ENCODE measurements around the gene AKR7A2. TPM values are rescaled to one million over a fixed set of nuclear protein-coding genes. Genes with fewer than 3 reads are reported as not detected.
A peak's percentile ranks its signal among the peaks of the same experiment; 100 is the strongest.

AKR7A2 gene
- total RNA-seq, 2 experiments from 2014 or later, result 42.9 to 43.4 TPM

DNA sequence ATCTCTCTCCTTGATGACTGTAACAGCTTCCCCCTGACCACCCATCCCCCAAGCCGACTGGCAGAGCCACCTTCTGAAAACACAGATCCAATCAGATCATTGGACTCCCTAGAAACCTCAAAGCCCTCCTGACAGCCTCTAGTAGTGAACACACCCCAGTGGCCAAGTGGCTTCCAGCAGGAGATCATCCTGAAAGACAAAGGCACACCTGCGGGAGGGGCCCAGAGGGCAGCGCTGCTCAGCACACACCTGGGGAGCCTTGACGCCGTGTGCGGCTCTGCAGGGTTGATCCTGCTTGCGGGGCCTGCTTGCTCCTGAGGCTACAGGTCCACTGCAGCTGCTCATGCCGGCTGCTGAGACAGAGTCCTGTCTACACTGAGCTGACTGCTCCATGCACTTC, 41.7 kb upstream of the AKR7A2 start:
- TF ChIP-seq, protein P1, sequence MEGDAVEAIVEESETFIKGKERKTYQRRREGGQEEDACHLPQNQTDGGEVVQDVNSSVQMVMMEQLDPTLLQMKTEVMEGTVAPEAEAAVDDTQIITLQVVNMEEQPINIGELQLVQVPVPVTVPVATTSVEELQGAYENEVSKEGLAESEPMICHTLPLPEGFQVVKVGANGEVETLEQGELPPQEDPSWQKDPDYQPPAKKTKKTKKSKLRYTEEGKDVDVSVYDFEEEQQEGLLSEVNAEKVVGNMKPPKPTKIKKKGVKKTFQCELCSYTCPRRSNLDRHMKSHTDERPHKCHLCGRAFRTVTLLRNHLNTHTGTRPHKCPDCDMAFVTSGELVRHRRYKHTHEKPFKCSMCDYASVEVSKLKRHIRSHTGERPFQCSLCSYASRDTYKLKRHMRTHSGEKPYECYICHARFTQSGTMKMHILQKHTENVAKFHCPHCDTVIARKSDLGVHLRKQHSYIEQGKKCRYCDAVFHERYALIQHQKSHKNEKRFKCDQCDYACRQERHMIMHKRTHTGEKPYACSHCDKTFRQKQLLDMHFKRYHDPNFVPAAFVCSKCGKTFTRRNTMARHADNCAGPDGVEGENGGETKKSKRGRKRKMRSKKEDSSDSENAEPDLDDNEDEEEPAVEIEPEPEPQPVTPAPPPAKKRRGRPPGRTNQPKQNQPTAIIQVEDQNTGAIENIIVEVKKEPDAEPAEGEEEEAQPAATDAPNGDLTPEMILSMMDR (IDR thresholded peaks at IDR 0.05), result no peak
- ChIA-PET POLR2A (interaction anchor here (0.8 to 1.1 kb wide), 2 partner anchors 41 to 57 kb away, joined by 3 read pairs; no protein-coding TSS in a partner anchor), CTCF (interaction anchor here (0.8 to 2.7 kb wide), 3 partner anchors 12 to 308 kb away, joined by 3 to 10 read pairs (median 3); no protein-coding TSS in a partner anchor)
- ATAC-seq (no peak), DNase-seq (no peak)
- Mint-ChIP-seq H3K36me3 (ENCODE audit: low read depth) (peaks cover 16% of the 10 kb centered on the region), H3K27me3 (no peaks in the 10 kb centered on the region), H3K9me3 (no peaks in the 10 kb centered on the region), H3K27ac (no peak overlapping the region), H3K4me3 (no peak overlapping the region), H3K4me1 (ENCODE audit: low read depth) (peaks cover under 1% of the 10 kb centered on the region)
- intact Hi-C loops (cut with micrococcal nuclease), result no loop called here

DNA sequence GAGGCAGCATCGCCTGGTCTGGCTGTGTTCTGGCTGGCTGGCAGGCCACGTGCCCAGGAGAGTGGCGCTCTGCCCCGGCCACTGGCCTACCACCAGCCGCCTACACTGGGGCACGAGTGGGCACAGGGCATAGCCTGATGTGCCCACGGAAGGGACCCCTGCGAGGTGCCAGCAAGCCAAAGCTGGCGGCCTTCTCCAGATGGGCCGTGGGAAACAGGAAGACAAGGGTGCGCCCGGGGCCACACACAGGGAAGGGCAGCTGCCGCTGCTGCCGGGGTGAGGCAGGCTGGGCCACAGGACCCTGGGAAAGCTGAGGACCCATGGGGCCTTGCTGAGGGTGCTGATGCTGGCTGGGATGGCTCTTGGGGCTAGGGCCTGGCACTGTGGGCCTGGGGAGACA, 40.9 kb upstream of the AKR7A2 start:
- H3K4me3 Mint-ChIP-seq, result no peak overlapping the region
- POLR2A ChIA-PET, result interaction anchor here (1.1 kb wide), 1 partner anchor 42 kb away, joined by 3 read pairs; no protein-coding TSS in a partner anchor
- H3K36me3 Mint-ChIP-seq (ENCODE audit: low read depth), result peaks cover 16% of the 10 kb centered on the region
- CTCF ChIA-PET, result interaction anchor here (0.8 to 1.7 kb wide), 2 partner anchors 15 to 309 kb away, joined by 3 read pairs; no protein-coding TSS in a partner anchor
- ATAC-seq (no peak), DNase-seq (no peak)
- H3K4me1 Mint-ChIP-seq (ENCODE audit: low read depth), result no peaks in the 10 kb centered on the region
- no peaks in the 10 kb centered on the region for H3K27me3 Mint-ChIP-seq
- TF ChIP-seq, protein P1 (IDR thresholded peaks at IDR 0.05), result no peak
- no peaks in the 10 kb centered on the region for H3K9me3 Mint-ChIP-seq
- no peak overlapping the region for H3K27ac Mint-ChIP-seq
- intact Hi-C loops (cut with micrococcal nuclease), result no loop called here

DNA sequence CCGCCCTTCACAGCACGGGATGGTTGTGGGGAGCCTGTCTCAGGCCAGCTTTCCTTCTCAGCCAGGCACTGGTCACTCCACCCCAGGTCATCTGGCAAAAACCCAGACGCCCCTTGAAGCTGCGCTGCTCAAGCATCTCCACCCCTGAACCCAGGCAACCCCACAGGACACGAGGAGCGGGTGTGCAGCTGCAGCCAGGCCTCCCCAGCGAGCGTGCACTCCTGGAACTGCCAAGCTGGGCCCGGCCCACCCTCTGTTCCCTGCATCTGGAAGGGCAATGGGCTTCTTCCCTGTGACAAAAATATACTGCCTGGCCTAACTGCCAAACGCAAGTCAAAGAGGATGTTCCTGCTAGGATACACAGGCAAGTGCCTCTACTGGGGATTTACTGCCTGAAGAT, 39.9 kb upstream of the AKR7A2 start:
- H3K4me1 Mint-ChIP-seq (ENCODE audit: low read depth), result no peaks in the 10 kb centered on the region
- DNase-seq, result no peak
- H3K27ac Mint-ChIP-seq, result no peak overlapping the region
- no peaks in the 10 kb centered on the region for H3K27me3 Mint-ChIP-seq
- POLR2A ChIA-PET, result interaction anchor here (0.7 kb wide), 1 partner anchor 69 kb away, joined by 3 read pairs; no protein-coding TSS in a partner anchor
- peaks cover 12% of the 10 kb centered on the region for H3K36me3 Mint-ChIP-seq (ENCODE audit: low read depth)
- CTCF ChIA-PET, result no interaction called here
- ATAC-seq, result no peak
- TF ChIP-seq, protein P1 (IDR thresholded peaks at IDR 0.05), result no peak
- no peak overlapping the region for H3K4me3 Mint-ChIP-seq
- H3K9me3 Mint-ChIP-seq, result no peaks in the 10 kb centered on the region
- intact Hi-C loops (cut with micrococcal nuclease), result no loop called here

DNA sequence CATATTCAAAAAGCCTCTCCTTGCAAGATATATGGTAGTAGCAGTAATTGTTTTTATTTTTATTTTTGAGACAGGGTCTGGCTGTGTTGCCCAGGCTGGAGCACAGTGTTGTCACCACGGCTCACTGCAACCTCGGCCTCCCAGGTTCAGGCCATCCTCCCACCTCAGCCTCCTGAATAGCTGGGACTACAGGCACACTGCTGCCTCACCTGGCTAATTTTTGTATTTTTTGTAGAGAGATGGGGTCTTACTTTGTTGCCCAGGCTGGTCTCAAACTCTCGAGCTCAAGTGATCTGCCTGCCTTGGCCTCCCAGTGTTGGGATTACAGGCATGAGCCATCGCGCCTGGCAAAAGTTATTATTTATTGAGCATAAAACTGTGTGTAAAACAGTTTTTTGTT, 38.6 kb upstream of the AKR7A2 start:
- peak overlapping the region; percentile 30 for H3K27ac Mint-ChIP-seq

DNA sequence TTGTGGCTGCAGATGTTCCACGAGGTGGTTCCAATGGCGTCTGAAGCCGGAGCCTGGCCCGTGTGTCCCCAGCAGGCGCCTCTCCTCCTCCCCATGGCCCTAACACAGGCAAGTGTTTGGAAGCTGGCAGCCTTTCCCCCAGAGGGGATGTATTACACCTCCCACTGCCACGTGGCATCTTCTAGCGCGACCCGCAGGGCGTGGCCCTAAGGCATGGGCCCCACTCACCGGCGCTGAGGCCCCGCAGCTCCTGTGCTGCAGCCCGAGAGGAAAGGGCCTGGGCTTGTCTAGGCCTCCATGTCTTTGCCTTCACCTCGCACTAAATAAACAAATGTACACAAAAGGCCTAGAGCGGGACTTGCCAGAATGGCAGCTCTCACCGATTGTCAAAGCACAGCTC, 38.1 kb upstream of the AKR7A2 start:
- ChIA-PET CTCF (interaction anchor here (0.9 kb wide), 1 partner anchor 304 kb away, joined by 3 read pairs; no protein-coding TSS in a partner anchor), POLR2A (no interaction called here)
- Mint-ChIP-seq H3K27me3 (no peaks in the 10 kb centered on the region), H3K4me3 (no peak overlapping the region), H3K9me3 (no peaks in the 10 kb centered on the region), H3K4me1 (ENCODE audit: low read depth) (no peaks in the 10 kb centered on the region), H3K27ac (peak overlapping the region; percentile 30), H3K36me3 (ENCODE audit: low read depth) (peaks cover 7% of the 10 kb centered on the region)
- intact Hi-C loops (cut with micrococcal nuclease), result loop anchor here (10.0 kb wide), 1 partner anchor 305 kb away; no protein-coding TSS in a partner anchor
- DNase-seq (no peak), ATAC-seq (no peak)
- TF ChIP-seq, protein P1 (IDR thresholded peaks at IDR 0.05), result no peak

More for the DNA sequence above, 38.6 kb upstream of the AKR7A2 start:
- Mint-ChIP-seq H3K4me1 (ENCODE audit: low read depth) (no peaks in the 10 kb centered on the region), H3K9me3 (no peaks in the 10 kb centered on the region), H3K27me3 (no peaks in the 10 kb centered on the region), H3K36me3 (ENCODE audit: low read depth) (peaks cover 9% of the 10 kb centered on the region), H3K4me3 (no peak overlapping the region)
- DNase-seq (no peak), ATAC-seq (no peak)
- intact Hi-C loops (cut with micrococcal nuclease), result no loop called here
- ChIA-PET CTCF (interaction anchor here (0.6 to 0.9 kb wide), 3 partner anchors 41 to 303 kb away, joined by 3 read pairs; no protein-coding TSS in a partner anchor), POLR2A (no interaction called here)
- TF ChIP-seq, protein P1 (IDR thresholded peaks at IDR 0.05), result no peak

Data from activated CD8-positive, alpha-beta T cell treated with anti-CD3 and anti-CD28 coated beads for 36 hours (primary cell).